Mammary epithelial cell (primary cell): ENCODE measurements around the gene FZD10.

Source experiments
- EZH2 ChIP-seq: IDR thresholded peaks from 2 replicates; pipeline ENCODE4 v1.6.1; 2012; ENCODE audit warnings: low read length, inconsistent platforms, borderline replicate concordance
- TF ChIP-seq, protein P1 (sequence below), 2 donors: IDR thresholded peaks in 1 of 2; conservative IDR thresholded peaks in 1 of 2; 2 replicates each; pipeline ENCODE4 v1.5.1; 2011 to 2012; ENCODE audit warnings: inconsistent platforms in 2 of 2, low read length in 2 of 2, mild to moderate bottlenecking in 2 of 2, control low read depth in 1 of 2, low read depth in 1 of 2; ENCODE audit not compliant: insufficient read depth in 1 of 2; ENCODE audit errors: extremely low read depth in 1 of 2

- TF ChIP-seq, protein P1, sequence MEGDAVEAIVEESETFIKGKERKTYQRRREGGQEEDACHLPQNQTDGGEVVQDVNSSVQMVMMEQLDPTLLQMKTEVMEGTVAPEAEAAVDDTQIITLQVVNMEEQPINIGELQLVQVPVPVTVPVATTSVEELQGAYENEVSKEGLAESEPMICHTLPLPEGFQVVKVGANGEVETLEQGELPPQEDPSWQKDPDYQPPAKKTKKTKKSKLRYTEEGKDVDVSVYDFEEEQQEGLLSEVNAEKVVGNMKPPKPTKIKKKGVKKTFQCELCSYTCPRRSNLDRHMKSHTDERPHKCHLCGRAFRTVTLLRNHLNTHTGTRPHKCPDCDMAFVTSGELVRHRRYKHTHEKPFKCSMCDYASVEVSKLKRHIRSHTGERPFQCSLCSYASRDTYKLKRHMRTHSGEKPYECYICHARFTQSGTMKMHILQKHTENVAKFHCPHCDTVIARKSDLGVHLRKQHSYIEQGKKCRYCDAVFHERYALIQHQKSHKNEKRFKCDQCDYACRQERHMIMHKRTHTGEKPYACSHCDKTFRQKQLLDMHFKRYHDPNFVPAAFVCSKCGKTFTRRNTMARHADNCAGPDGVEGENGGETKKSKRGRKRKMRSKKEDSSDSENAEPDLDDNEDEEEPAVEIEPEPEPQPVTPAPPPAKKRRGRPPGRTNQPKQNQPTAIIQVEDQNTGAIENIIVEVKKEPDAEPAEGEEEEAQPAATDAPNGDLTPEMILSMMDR (conservative IDR thresholded peaks at IDR 0.05 in 1 of 2, IDR thresholded peaks at IDR 0.05 in 1 of 2; ENCODE audit: extremely low read depth in 1 of 2, insufficient read depth in 1 of 2, low read depth in 1 of 2, low read length in 2 of 2), result no peak
- no peak for TF ChIP-seq EZH2
Observed at GRCh38 chr12:130202201-130202600, 39.9 kb downstream of the FZD10 start.
